Measurements from ENCODE around the gene IFI30. TPM values are rescaled to one million over a fixed set of nuclear protein-coding genes. Genes with fewer than 3 reads are reported as not detected.

IFI30 gene
- total and polyA plus RNA-seq, 2 experiments from 2014 or later: 0.86 to 10.3 TPM

DNA sequence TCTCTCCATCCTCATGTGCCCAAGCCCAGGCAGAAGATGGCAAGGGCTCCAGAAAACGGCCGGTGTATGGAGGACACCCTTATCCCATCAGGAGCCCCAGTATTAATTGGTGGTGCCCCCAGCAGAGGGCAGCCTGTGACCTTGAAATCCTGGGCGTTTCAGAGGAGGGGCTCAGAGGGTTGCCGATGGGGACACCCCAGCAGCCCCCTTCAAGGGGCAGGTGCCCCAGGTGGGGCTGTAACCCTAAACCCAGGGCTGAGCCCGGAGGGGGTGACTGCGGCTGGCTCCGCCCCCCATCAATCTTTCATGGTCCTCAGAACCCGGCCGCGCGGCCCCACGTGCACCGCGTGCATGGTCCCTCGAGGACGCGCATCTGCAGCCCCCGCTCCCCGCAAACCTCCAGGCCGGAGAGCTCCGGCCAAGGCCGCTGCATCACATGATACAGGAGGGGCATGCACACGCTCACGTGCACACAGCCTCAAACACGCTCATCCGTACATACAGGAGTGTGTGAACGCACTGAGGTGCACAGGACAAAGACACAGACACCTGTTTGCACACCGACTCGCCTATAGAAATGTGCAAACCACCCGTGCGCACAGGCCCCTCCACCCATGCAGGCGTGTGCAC lies 29.3 kb downstream of the IFI30 start:
- Histone ChIP-seq H3F3A (ENCODE audit: insufficient read depth) (peaks cover 9% of the 10 kb centered on the region; the same call in 1 of the 2 replicates), H3K4me2 (ENCODE audit: unreplicated experiment) (peak overlapping the region; percentile 90), H3K9ac (peak overlapping the region; percentile 74), H3K27me3 (replicated peaks; ENCODE audit: insufficient read depth) (no peaks in the 10 kb centered on the region), H3K79me2 (ENCODE audit: insufficient read depth) (no peaks in the 10 kb centered on the region), H4K20me1 (ENCODE audit: insufficient read depth) (no peaks in the 10 kb centered on the region), H3K9me2 (ENCODE audit: insufficient read depth) (no peaks in the 10 kb centered on the region), H3K9me3 (ENCODE audit: low read depth) (no peaks in the 10 kb centered on the region), H2AFZ (peak overlapping the region; percentile 70; the same call in 1 of the 2 replicates), H3K4me1 (ENCODE audit: insufficient read depth) (peaks cover 13% of the 10 kb centered on the region), H3K4me3 (peak overlapping the region; percentile 84), H3K27ac (no peak overlapping the region), H3K36me3 (ENCODE audit: low read depth) (no peaks in the 10 kb centered on the region)
- DNase-seq: peak; percentile 43
- 13 to 14% methylated on average over 32 of the region's 32 CpGs for WGBS, 2 experiments (ENCODE audit: low coverage in 1 of 2, low lambda C conversion rate in 2 of 2, missing lambda C conversion rate in 2 of 2)
- TF ChIP-seq EZH2phosphoT487 (IDR thresholded peaks at IDR 0.05; ENCODE audit: insufficient read depth, low read depth) (no peak), EZH2 (IDR thresholded peaks at IDR 0.05; ENCODE audit: insufficient read depth, poor library complexity, severe bottlenecking) (no peak)
- in situ Hi-C loops (cut with MboI): no loop called here

DNA sequence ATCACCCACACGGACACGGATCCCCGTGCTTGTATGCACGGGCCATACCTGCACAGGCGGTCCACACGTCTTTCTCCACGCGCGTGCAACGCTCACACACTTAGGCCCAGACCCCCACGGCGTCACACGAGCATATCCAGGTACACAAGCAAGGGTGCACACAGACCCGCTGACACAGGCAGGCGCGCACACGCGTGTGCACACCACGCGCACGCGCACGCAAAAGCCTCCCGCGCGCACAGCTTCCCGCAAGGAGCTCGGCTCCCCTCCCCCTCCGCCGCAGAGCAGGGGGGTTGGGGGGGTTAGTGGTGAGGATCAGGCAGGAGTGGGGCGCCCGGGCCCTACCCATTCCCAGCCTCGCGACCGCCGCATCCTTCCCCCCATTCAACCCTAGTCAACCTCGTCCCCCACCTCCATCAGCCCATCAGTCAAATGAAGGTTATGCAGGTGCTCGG lies 29.8 kb downstream of the IFI30 start:
- Histone ChIP-seq H3K4me1 (ENCODE audit: insufficient read depth) (peaks cover 14% of the 10 kb centered on the region), H3K27me3 (replicated peaks; ENCODE audit: insufficient read depth) (no peaks in the 10 kb centered on the region), H3K9me2 (ENCODE audit: insufficient read depth) (no peaks in the 10 kb centered on the region), H3K4me3 (peak overlapping the region; percentile 84), H3K27ac (no peak overlapping the region), H3F3A (ENCODE audit: insufficient read depth) (peaks cover 11% of the 10 kb centered on the region; the same call in 1 of the 2 replicates), H3K79me2 (ENCODE audit: insufficient read depth) (no peaks in the 10 kb centered on the region), H4K20me1 (ENCODE audit: insufficient read depth) (no peaks in the 10 kb centered on the region), H3K36me3 (ENCODE audit: low read depth) (no peaks in the 10 kb centered on the region), H3K9me3 (ENCODE audit: low read depth) (no peaks in the 10 kb centered on the region), H2AFZ (peak overlapping the region; percentile 70), H3K4me2 (ENCODE audit: unreplicated experiment) (peak overlapping the region; percentile 90), H3K9ac (peak overlapping the region; percentile 74)
- in situ Hi-C loops (cut with MboI): no loop called here
- TF ChIP-seq EZH2 (IDR thresholded peaks at IDR 0.05; ENCODE audit: insufficient read depth, poor library complexity, severe bottlenecking): no peak
- TF ChIP-seq EZH2phosphoT487 (IDR thresholded peaks at IDR 0.05; ENCODE audit: insufficient read depth, low read depth): no peak
- DNase-seq: peak; percentile 55
- WGBS, 2 experiments (ENCODE audit: low coverage in 1 of 2, low lambda C conversion rate in 2 of 2, missing lambda C conversion rate in 2 of 2): 1% methylated on average over 32 to 38 of the region's 38 CpGs

DNA sequence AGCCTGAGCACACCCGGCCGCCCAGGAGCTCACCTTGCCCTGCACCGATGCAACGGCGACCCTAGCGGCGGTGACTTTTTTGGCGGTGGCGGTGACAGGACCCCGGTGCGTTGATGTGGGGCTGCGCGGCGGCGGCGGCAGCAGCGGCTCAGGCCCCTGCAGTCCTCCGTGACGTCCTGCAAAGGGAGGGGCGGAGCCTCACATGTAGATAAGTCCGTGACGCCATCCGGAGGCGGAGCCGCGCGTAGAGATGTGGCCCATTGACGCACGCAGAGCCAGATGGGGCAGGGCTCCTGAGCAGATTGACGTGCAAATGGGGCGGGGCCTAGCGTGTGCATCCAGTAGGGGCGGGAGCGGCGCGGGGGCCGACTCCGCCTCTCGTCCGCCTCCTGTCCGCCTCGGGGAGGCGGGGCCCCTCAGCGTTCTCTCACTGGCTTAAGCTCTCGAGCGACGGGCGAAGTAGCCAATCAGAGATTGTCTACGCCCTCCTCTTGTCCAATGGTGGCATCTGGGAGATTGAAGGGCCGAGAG lies 30.3 kb downstream of the IFI30 start, which contains the start of gene RAB3A:
RAB3A (minus strand) TSS at position 180 of the 531 bp plus-strand sequence. CDS start 1,302 bp downstream, outside the sequence.
- in situ Hi-C loops (cut with MboI): no loop called here

DNA sequence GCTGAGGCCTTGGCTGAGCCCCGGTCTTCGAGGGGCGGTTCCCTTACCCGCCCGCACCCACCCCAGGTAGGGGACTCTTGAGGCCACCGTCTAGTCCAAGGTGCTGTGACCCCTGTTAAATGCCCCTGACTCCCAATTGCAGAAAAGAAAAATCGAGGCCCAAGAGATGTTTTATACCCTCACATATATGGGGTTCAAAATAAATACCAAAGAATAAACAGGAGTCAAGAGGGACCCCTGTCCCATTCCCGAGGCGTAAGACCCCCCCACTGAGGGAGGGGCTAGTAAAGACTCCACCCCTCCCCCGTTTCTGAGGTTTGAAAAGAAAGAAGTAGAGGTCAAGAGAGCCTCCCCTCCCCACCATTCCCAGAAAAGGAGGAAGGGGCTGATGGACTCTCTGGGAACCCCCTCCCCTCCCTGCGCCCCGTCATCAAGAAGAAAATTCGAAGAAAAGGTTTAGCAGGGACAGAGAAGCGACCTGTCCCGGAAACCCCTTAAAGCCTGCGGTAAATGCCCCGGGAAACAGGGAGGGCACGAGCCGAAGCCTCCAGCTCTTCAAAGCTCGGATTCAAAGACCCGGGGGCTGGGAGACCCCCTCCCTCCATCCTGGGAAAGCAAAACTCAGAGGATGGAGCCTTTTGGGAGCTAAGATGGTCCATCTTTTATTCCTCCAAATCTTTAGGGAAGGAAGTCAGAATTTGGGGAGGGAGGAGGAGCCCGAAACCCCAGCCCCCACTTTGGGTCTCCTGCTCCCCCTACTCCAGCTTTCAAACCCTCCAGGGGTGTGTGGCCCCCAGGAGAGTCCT lies 31.0 kb downstream of the IFI30 start:
- peak overlapping the region; percentile 98 for H3K27ac ChIP-seq
- H3K9me2 ChIP-seq (ENCODE audit: insufficient read depth): no peaks in the 10 kb centered on the region
- no peaks in the 10 kb centered on the region for H3K9me3 ChIP-seq (ENCODE audit: low read depth)
- peak overlapping the region; percentile 79 for H3K4me3 ChIP-seq
- DNase-seq: peak; percentile 64
- H3K9ac ChIP-seq: peak overlapping the region; percentile 95
- H3F3A ChIP-seq (ENCODE audit: insufficient read depth): peaks cover 11% of the 10 kb centered on the region; the same call in 1 of the 2 replicates
- H3K27me3 ChIP-seq (replicated peaks; ENCODE audit: insufficient read depth): no peaks in the 10 kb centered on the region
- TF ChIP-seq EZH2 (IDR thresholded peaks at IDR 0.05; ENCODE audit: insufficient read depth, poor library complexity, severe bottlenecking): no peak
- no peak for TF ChIP-seq EZH2phosphoT487 (IDR thresholded peaks at IDR 0.05; ENCODE audit: insufficient read depth, low read depth)
- H3K4me2 ChIP-seq (ENCODE audit: unreplicated experiment): peak overlapping the region; percentile 96
- H4K20me1 ChIP-seq (ENCODE audit: insufficient read depth): no peaks in the 10 kb centered on the region
- 1 to 3% methylated on average over 22 of the region's 22 CpGs for WGBS, 2 experiments (ENCODE audit: low coverage in 1 of 2, low lambda C conversion rate in 2 of 2, missing lambda C conversion rate in 2 of 2)
- no peaks in the 10 kb centered on the region for H3K36me3 ChIP-seq (ENCODE audit: low read depth)
- in situ Hi-C loops (cut with MboI): no loop called here
- no peaks in the 10 kb centered on the region for H3K79me2 ChIP-seq (ENCODE audit: insufficient read depth)
- peaks cover 14% of the 10 kb centered on the region for H3K4me1 ChIP-seq (ENCODE audit: insufficient read depth)
- H2AFZ ChIP-seq: peak overlapping the region; percentile 84

More for the DNA sequence above, 30.3 kb downstream of the IFI30 start, which contains the start of gene RAB3A:
- peak within 1 kb of the TSS; percentile 98 for H3K27ac ChIP-seq
- WGBS, 2 experiments (ENCODE audit: low coverage in 1 of 2, low lambda C conversion rate in 2 of 2, missing lambda C conversion rate in 2 of 2): 0 to 2% methylated on average over 38 to 41 of the region's 50 CpGs
- no peaks in the 10 kb centered on the region for H3K9me3 ChIP-seq (ENCODE audit: low read depth)
- H3K36me3 ChIP-seq (ENCODE audit: low read depth): no peaks in the 10 kb centered on the region
- H4K20me1 ChIP-seq (ENCODE audit: insufficient read depth): no peaks in the 10 kb centered on the region
- DNase-seq: peak; percentile 100
- H3K9me2 ChIP-seq (ENCODE audit: insufficient read depth): no peaks in the 10 kb centered on the region
- H3K4me1 ChIP-seq (ENCODE audit: insufficient read depth): peaks cover 14% of the 10 kb centered on the region
- H3K27me3 ChIP-seq (replicated peaks; ENCODE audit: insufficient read depth): no peaks in the 10 kb centered on the region
- no peak for TF ChIP-seq EZH2 (IDR thresholded peaks at IDR 0.05; ENCODE audit: insufficient read depth, poor library complexity, severe bottlenecking)
- TF ChIP-seq EZH2phosphoT487 (IDR thresholded peaks at IDR 0.05; ENCODE audit: insufficient read depth, low read depth): no peak
- H3K4me2 ChIP-seq (ENCODE audit: unreplicated experiment): peak within 1 kb of the TSS; percentile 96
- H2AFZ ChIP-seq: peak within 1 kb of the TSS; percentile 84
- peak within 1 kb of the TSS; percentile 84 for H3K4me3 ChIP-seq
- peaks cover 11% of the 10 kb centered on the region; the same call in 1 of the 2 replicates for H3F3A ChIP-seq (ENCODE audit: insufficient read depth)
- H3K9ac ChIP-seq: peak within 1 kb of the TSS; percentile 95
- H3K79me2 ChIP-seq (ENCODE audit: insufficient read depth): no peaks in the 10 kb centered on the region
